Tibial nerve (tissue), 4 donors: ENCODE results near the gene SLC9A9. TPM values are rescaled to one million over a fixed set of nuclear protein-coding genes. Genes with fewer than 3 reads are reported as not detected.

Experiments used
- DNase-seq, 2 donors: peaks; one replicate each; pipeline ENCODE4 v3.0.0-alpha.2; 2019; ENCODE audit warnings: low spot score in 2 of 2
- H3K27ac ChIP-seq, 4 donors: fragments of 200-600 bp; sonication (generic) in 3 of 4; one replicate each; pipeline ENCODE4 v1.5.1; 2017 to 2019; ENCODE audit warnings: mild to moderate bottlenecking in 1 of 4
- H3K27me3 ChIP-seq, 2 donors: fragments of 200-600 bp; sonication (generic) in 1 of 2; one replicate each; pipeline versions ENCODE4 v1.5.1 to v1.6.0; 2017 to 2019
- H3K36me3 ChIP-seq, 3 donors: fragments of 200-600 bp; sonication (generic); one replicate each; pipeline ENCODE4 v1.5.1; 2018 to 2019
- H3K4me1 ChIP-seq, 4 donors: fragments of 200-600 bp; sonication (generic) in 3 of 4; one replicate each; pipeline ENCODE4 v1.5.1; 2017 to 2019
- H3K4me3 ChIP-seq, 4 donors: fragments of 200-600 bp; sonication (generic) in 3 of 4; one replicate each; pipeline ENCODE4 v1.5.1; 2017 to 2019; ENCODE audit warnings: mild to moderate bottlenecking in 1 of 4, moderate library complexity in 1 of 4
- H3K9me3 ChIP-seq, 4 donors: fragments of 200-600 bp; sonication (generic) in 3 of 4; one replicate each; pipeline ENCODE4 v1.5.1; 2017 to 2019
- EP300 ChIP-seq, 2 donors: sonication (generic); formaldehyde crosslinking; IDR thresholded peaks; one replicate each; pipeline ENCODE4 v1.6.1; 2017; ENCODE audit warnings: antibody characterized with exemption in 2 of 2, mild to moderate bottlenecking in 1 of 2
- POLR2A ChIP-seq, 2 donors: fragments of 450-650 bp; IDR thresholded peaks; one replicate each; pipeline ENCODE4 v1.6.1; 2017; ENCODE audit warnings: antibody characterized with exemption in 2 of 2, mild to moderate bottlenecking in 2 of 2, moderate library complexity in 2 of 2
- WGBS, 2 donors: methylation state at CpG; one replicate each; pipeline ENCODE4 v1.1.5; 2018; 5-methylcytosine and 5-hydroxymethylcytosine counted together
- total RNA-seq, 4 donors: library from RNA; depleted of rRNA; stranded (reverse); fragments of >200 nt; gene quantifications; one replicate each; pipeline ENCODE4 v1.1.0, GENCODE V29; 2016
- TF ChIP-seq, protein P1 (sequence below), 5 experiments: fragments of 200-600 bp in 3 of 5; fragments of 450-650 bp in 2 of 5; sonication (generic) in 3 of 5; IDR thresholded peaks; one replicate each; pipeline ENCODE4 v1.5.1; 2016 to 2019; ENCODE audit warnings: antibody characterized with exemption in 5 of 5, mild to moderate bottlenecking in 3 of 5, moderate library complexity in 2 of 5

Gene SLC9A9
- total RNA-seq, 4 donors from 2014 or later: 7.6 to 11.1 (median 9.2) TPM

DNA sequence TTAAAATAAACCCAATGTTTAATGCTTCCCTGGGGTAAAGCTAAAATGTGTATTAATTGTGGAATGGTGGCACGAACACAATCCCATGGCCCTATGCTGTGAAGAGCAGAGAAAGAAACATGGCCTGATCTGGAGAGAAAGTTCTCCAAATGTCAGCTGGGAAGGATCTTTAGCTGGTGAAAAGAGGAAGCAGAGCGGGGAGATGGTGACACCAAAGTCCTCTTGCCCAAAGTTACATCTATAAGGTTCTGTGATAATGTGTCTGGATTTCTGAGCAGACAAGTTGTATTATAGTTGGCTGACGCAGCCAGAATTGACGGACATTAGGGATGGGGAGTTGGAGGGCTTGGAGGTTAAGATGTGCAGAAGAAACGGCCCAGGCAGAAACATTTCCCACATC, 532.5 kb downstream of the SLC9A9 start:
- H3K4me1 ChIP-seq: peaks cover 0 to 8% (median 0%) of the 10 kb centered on the region in 4 donors
- no peak for DNase-seq
- TF ChIP-seq, protein P1, sequence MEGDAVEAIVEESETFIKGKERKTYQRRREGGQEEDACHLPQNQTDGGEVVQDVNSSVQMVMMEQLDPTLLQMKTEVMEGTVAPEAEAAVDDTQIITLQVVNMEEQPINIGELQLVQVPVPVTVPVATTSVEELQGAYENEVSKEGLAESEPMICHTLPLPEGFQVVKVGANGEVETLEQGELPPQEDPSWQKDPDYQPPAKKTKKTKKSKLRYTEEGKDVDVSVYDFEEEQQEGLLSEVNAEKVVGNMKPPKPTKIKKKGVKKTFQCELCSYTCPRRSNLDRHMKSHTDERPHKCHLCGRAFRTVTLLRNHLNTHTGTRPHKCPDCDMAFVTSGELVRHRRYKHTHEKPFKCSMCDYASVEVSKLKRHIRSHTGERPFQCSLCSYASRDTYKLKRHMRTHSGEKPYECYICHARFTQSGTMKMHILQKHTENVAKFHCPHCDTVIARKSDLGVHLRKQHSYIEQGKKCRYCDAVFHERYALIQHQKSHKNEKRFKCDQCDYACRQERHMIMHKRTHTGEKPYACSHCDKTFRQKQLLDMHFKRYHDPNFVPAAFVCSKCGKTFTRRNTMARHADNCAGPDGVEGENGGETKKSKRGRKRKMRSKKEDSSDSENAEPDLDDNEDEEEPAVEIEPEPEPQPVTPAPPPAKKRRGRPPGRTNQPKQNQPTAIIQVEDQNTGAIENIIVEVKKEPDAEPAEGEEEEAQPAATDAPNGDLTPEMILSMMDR (IDR thresholded peaks at IDR 0.05): no peak
- TF ChIP-seq POLR2A (IDR thresholded peaks at IDR 0.05) (no peak), EP300 (IDR thresholded peaks at IDR 0.05) (no peak)
- no peaks in the 10 kb centered on the region for H3K9me3 ChIP-seq
- no peak overlapping the region for H3K27ac ChIP-seq
- no peak overlapping the region for H3K4me3 ChIP-seq
- H3K36me3 ChIP-seq: no peaks in the 10 kb centered on the region
- 89 to 95% methylated on average over 5 of the region's 5 CpGs for WGBS, 2 donors
- H3K27me3 ChIP-seq: no peaks in the 10 kb centered on the region

DNA sequence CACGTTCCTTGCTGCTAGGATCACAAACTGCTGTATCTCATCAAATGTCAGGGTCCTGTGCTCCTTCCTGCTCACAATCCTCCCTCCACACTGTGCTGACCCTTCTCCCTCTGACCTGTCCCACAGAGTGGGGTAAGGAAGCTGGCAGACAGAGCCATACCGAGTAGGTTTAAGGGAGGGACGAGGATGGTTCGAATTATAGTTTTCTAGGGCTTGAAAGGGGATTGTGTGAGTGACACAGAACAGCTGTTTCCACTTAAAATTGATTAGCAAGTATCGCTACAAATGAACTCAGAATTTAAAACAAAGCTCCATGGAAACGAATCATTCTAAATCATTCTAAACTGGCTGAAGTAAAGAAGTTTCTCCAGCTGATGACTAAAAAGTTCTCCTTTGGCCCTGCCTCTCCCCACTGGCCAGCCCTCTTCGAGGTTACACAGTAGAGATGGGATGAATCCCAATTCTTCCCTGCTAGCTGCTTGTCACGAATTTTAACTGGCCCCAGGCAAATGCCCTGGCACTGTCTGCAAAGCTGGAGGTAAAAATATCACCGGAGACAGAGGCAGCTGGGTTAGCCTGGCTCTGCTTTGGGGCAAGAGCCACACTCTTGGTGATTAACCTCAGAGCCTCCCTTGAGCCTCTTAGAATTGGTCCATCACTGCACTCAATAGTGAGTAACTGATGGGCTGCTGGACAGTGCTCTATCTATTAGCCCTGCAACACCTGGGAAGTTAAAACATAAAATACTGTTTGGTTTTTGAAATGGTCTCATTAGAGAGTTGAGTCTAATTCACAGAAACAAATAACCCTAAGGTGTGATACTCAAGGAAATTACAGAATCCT, 533.8 kb downstream of the SLC9A9 start:
- H3K9me3 ChIP-seq: no peaks in the 10 kb centered on the region
- no peaks in the 10 kb centered on the region for H3K27me3 ChIP-seq
- peaks cover 0 to 20% (median 0%) of the 10 kb centered on the region in 4 donors for H3K4me1 ChIP-seq
- no peak for TF ChIP-seq EP300 (IDR thresholded peaks at IDR 0.05)
- no peak for TF ChIP-seq POLR2A (IDR thresholded peaks at IDR 0.05)
- TF ChIP-seq, protein P1 (IDR thresholded peaks at IDR 0.05): no peak
- no peak overlapping the region for H3K4me3 ChIP-seq
- DNase-seq: no peak
- no peaks in the 10 kb centered on the region for H3K36me3 ChIP-seq
- 63 to 68% methylated on average over 9 of the region's 9 CpGs for WGBS, 2 donors
- no peak overlapping the region for H3K27ac ChIP-seq

DNA sequence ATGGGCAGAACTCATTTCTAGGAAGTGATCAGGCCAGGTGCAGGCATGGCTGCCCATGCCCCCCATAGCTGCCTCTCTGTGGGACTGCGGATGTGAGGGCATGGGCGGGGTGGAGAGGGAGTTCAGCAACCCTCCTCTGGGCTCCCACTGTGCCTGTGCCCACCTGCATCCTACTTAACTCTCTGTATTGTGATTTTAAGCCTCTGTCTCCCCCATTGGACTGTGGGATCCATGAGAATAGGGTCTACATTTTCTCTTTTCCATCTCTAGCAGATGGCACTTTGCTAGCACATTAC, 534.4 kb downstream of the SLC9A9 start:
- Histone ChIP-seq H3K27ac (no peak overlapping the region), H3K27me3 (no peaks in the 10 kb centered on the region), H3K4me1 (peaks cover 0 to 20% (median 0%) of the 10 kb centered on the region in 4 donors), H3K9me3 (no peaks in the 10 kb centered on the region), H3K4me3 (no peak overlapping the region), H3K36me3 (no peaks in the 10 kb centered on the region)
- DNase-seq: no peak
- 100% methylated on average over 2 of the region's 2 CpGs for WGBS, 2 donors
- no peak for TF ChIP-seq POLR2A (IDR thresholded peaks at IDR 0.05)
- no peak for TF ChIP-seq EP300 (IDR thresholded peaks at IDR 0.05)
- TF ChIP-seq, protein P1 (IDR thresholded peaks at IDR 0.05): no peak

DNA sequence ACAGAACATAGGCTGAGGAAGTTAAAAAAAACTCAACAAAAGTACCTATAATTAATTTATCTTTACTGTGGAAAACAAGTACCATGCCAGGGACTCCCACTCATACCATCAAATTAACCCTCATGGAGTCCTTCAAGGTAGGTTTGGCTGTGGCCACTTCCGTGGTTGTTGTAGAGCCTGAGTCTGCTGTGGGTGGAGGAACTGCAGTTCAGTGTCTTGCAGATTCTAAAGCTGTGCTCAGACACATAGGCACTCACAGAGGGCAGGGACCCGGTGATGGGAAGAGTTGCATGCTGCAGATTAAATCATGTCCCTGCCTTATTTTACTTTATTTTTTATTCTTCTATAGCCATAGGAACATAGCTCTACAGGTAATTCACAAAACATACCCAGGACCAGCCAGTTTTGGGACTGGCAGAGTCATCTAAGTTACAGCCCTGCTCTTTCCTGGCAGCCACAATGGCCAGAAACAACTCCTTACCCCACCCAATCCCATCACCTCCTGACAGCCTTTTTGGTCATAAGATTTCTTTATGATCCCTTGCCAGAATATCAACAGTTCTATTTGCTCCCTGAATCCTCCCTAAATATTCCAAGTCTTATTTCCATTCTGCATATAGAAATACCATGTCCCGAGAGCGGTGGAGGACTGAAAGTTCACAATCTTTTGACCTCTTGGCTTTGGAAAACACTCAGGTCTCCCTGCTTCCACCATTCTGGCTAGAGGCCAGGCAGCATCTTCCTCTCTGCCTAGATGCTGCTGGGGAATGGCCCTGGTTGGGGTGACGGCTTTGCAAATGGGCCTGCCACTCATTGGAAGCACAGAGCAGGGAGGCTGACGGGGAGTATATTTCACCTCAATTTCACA, 535.0 kb downstream of the SLC9A9 start:
- no peak for DNase-seq
- Histone ChIP-seq H3K9me3 (no peaks in the 10 kb centered on the region), H3K36me3 (no peaks in the 10 kb centered on the region), H3K4me1 (peaks cover 0 to 20% (median 0%) of the 10 kb centered on the region in 4 donors), H3K27me3 (no peaks in the 10 kb centered on the region), H3K27ac (no peak overlapping the region), H3K4me3 (no peak overlapping the region)
- TF ChIP-seq POLR2A (IDR thresholded peaks at IDR 0.05): no peak
- TF ChIP-seq, protein P1 (IDR thresholded peaks at IDR 0.05): no peak
- TF ChIP-seq EP300 (IDR thresholded peaks at IDR 0.05): no peak
- WGBS, 2 donors: 79 to 89% methylated on average over 6 of the region's 6 CpGs

DNA sequence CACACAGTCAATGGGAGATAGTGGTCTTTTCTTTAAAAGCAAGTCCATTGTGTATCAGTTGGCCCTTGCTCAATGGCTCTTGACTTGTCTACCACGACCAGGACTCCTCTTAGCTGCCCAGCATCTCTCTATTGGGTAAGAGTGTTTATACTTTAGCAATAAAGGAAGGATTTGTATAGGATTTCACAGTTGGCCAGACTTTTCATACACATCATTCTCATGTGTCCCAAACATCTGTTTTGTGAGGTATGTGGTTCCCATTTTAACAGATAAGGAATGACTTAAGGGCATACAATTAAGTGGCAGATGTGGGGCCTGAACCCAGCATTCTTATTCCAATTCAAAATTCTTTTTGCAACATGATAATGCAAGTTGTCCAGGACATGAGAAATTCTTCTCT, 537.2 kb downstream of the SLC9A9 start:
- Histone ChIP-seq H3K4me1 (peaks cover 0 to 28% (median 0%) of the 10 kb centered on the region in 4 donors), H3K27me3 (no peaks in the 10 kb centered on the region), H3K9me3 (no peaks in the 10 kb centered on the region), H3K27ac (no peak overlapping the region), H3K4me3 (no peak overlapping the region), H3K36me3 (no peaks in the 10 kb centered on the region)
- WGBS, 2 donors: 60 to 61% methylated on average over 1 of the region's 1 CpG
- DNase-seq: no peak
- TF ChIP-seq, protein P1 (IDR thresholded peaks at IDR 0.05): no peak
- TF ChIP-seq POLR2A (IDR thresholded peaks at IDR 0.05): no peak
- TF ChIP-seq EP300 (IDR thresholded peaks at IDR 0.05): no peak
